IPS DF 6.9 (cell line): ENCODE results near the gene NUCB1.

Experiments
- DNase-seq: peaks from one replicate; pipeline ENCODE4 v3.0.0-alpha.2; 2013; ENCODE audit warnings: low read depth, low spot score
- H3K27ac ChIP-seq: one replicate; pipeline ENCODE4 v1.5.1; 2013; ENCODE audit warnings: low read length, control low read depth
- H3K27me3 ChIP-seq: 2 replicates; pipeline ENCODE4 v1.6.1; 2013; ENCODE audit warnings: mild to moderate bottlenecking, low read length; ENCODE audit not compliant: control insufficient read depth, insufficient read depth
- H3K36me3 ChIP-seq: 2 replicates; pipeline ENCODE4 v1.6.1; 2013; ENCODE audit warnings: low read length; ENCODE audit not compliant: control insufficient read depth, insufficient read depth
- H3K4me1 ChIP-seq: 2 replicates; pipeline ENCODE4 v1.6.1; 2013; ENCODE audit warnings: low read length; ENCODE audit not compliant: control insufficient read depth, insufficient read depth
- H3K4me3 ChIP-seq: 2 replicates; pipeline ENCODE4 v1.5.1; 2013; ENCODE audit warnings: mild to moderate bottlenecking, low read length
- H3K9me3 ChIP-seq: 2 replicates; pipeline ENCODE4 v1.6.1; 2013; ENCODE audit warnings: low read length, inconsistent platforms; ENCODE audit not compliant: control insufficient read depth, insufficient read depth
- WGBS: extraction: QIAGEN DNeasy Blood & Tissue Kit; methylation state at CpG from one replicate; pipeline ENCODE4 v1.1.7; 2013; ENCODE audit warnings: mixed read lengths, missing lambda C conversion rate; ENCODE audit not compliant: insufficient read length, insufficient coverage; 5-methylcytosine and 5-hydroxymethylcytosine counted together

The NUCB1 gene

DNA sequence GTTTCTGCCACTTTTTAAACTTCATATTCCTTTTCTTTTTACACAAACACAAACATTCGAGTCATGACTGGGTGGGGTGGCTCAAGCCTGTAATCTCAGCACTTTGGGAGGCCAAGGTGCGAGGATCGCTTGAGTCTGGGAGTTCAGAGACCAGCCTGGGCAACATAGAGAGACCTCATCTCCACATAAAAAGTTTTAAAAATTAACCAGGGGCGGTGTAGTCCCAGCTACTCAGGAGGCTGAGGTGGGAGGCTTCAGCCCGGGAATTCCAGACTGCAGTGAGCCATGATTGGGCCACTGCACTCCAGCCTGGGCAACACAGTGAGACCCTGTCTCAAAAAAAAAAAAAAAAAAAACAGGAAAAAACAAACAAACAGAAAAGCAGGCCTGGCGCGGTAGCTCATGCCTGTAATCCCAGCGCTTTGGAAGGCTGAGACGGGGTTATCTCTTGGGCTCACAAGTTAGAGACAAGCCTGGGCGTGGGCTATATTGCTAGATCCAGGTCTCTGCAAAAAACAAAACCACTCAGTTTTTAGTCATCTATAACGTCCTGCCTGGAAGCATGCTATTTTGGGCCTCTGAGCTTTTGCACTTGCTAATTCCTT, 54.0 kb downstream of the NUCB1 start:
- H3K36me3 ChIP-seq = peaks cover 10% of the 10 kb centered on the region; the same call in 1 of the 2 replicates
- H3K4me1 ChIP-seq = no peaks in the 10 kb centered on the region; the same call in 1 of the 2 replicates
- no peak overlapping the region for H3K27ac ChIP-seq
- H3K9me3 ChIP-seq = no peaks in the 10 kb centered on the region
- no CpG with 5 or more reads among the region's 11 CpGs for WGBS
- no peak for DNase-seq
- H3K4me3 ChIP-seq = peak overlapping the region; percentile 83; the same call in 1 of the 2 replicates
- H3K27me3 ChIP-seq = no peaks in the 10 kb centered on the region

DNA sequence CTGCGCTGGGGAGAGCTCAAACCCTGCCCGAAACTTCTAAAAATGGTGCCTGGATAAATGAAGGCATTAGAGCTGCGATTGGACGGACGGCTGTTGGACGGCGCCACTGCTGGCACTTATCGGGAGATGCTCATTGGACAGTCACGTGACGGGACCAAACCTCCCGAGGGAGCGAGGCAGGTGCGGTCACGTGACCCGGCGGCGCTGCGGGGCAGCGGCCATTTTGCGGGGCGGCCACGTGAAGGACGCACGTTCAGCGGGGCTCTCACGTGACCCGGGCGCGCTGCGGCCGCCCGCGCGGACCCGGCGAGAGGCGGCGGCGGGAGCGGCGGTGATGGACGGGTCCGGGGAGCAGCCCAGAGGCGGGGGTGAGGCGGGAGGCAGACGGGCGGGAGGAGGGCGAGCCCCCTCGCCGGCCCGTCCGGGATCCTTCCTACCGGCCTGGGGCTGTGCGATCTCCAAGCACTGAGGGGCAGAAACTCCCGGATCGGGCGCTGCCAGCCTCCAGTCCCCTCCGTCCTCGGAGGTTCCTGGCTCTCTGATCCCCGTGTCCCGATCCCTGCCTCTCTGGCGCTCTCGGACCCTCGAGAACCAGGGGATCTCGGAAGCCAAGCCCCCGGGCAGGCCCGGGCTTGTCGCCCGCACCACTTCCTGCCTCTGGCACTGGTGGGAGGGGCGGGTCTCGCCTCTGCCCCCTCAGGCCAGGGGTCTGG, 54.6 kb downstream of the NUCB1 start, which contains the start of gene BAX:
BAX (plus strand) TSS at position 281 of the 713 bp plus-strand sequence; CDS start at position 335, 54 bp downstream.
- Histone ChIP-seq H3K4me3 (peak within 1 kb of the TSS; percentile 83), H3K36me3 (peaks cover 10% of the 10 kb centered on the region; the same call in 1 of the 2 replicates), H3K27me3 (no peaks in the 10 kb centered on the region), H3K4me1 (no peaks in the 10 kb centered on the region; the same call in 1 of the 2 replicates), H3K27ac (no peak within 1 kb of the TSS), H3K9me3 (no peaks in the 10 kb centered on the region)
- WGBS = no CpG with 5 or more reads among the region's 71 CpGs
- DNase-seq = peak; percentile 94

DNA sequence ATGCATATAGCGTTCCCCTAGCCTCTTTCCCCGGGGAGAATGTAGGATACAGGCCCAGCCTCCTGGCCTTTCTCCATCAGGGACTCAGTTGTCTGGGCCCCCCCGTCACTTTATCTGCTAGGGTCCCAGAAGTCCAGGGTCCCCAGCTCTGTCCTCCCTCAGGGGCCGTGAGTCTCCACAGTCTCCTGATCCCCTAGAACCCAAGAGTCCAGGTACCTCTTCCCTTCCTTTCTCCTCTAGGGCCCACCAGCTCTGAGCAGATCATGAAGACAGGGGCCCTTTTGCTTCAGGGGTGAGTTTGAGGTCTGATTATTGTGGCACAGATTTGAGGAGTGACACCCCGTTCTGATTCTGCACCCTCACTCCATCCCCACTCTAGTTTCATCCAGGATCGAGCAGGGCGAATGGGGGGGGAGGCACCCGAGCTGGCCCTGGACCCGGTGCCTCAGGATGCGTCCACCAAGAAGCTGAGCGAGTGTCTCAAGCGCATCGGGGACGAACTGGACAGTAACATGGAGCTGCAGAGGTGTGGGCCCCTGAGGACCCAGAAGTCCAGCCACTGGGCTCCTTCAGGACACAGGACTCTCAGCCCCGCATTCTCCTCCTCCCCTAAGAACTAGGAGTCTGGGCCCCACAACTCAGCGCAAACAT, 55.3 kb downstream of the NUCB1 start:
- no peaks in the 10 kb centered on the region for H3K27me3 ChIP-seq
- H3K4me1 ChIP-seq = no peaks in the 10 kb centered on the region; the same call in 1 of the 2 replicates
- peak overlapping the region; percentile 83; the same call in 1 of the 2 replicates for H3K4me3 ChIP-seq
- no peak for DNase-seq
- H3K27ac ChIP-seq = no peak overlapping the region
- H3K36me3 ChIP-seq = peaks cover 10% of the 10 kb centered on the region; the same call in 1 of the 2 replicates
- no peaks in the 10 kb centered on the region for H3K9me3 ChIP-seq
- WGBS = no CpG with 5 or more reads among the region's 16 CpGs

DNA sequence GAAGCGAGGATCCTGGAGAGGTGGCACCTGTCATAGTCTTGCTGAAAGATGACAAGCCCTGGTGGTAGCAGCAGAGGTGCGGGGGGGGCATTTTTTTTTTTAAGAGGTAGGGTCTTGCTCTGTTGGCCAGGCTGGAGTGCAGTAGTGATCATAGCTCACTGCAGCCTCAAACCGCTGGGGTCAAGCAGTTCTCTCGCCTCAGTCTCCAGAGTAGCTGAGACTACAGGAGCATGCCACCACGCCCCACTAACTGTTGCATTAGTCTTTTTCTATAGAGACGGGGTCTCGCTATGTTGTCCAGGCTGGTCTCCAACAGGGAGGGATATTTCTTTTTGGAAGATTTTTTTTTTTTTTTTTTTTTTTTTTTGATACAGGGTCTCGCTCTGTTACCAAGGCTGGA, 57.9 kb downstream of the NUCB1 start:
- DNase-seq = no peak
- Histone ChIP-seq H3K36me3 (peaks cover 15% of the 10 kb centered on the region), H3K27ac (no peak overlapping the region), H3K4me3 (no peak overlapping the region), H3K9me3 (no peaks in the 10 kb centered on the region), H3K4me1 (peaks cover 4% of the 10 kb centered on the region), H3K27me3 (no peaks in the 10 kb centered on the region)
- no CpG with 5 or more reads among the region's 8 CpGs for WGBS

DNA sequence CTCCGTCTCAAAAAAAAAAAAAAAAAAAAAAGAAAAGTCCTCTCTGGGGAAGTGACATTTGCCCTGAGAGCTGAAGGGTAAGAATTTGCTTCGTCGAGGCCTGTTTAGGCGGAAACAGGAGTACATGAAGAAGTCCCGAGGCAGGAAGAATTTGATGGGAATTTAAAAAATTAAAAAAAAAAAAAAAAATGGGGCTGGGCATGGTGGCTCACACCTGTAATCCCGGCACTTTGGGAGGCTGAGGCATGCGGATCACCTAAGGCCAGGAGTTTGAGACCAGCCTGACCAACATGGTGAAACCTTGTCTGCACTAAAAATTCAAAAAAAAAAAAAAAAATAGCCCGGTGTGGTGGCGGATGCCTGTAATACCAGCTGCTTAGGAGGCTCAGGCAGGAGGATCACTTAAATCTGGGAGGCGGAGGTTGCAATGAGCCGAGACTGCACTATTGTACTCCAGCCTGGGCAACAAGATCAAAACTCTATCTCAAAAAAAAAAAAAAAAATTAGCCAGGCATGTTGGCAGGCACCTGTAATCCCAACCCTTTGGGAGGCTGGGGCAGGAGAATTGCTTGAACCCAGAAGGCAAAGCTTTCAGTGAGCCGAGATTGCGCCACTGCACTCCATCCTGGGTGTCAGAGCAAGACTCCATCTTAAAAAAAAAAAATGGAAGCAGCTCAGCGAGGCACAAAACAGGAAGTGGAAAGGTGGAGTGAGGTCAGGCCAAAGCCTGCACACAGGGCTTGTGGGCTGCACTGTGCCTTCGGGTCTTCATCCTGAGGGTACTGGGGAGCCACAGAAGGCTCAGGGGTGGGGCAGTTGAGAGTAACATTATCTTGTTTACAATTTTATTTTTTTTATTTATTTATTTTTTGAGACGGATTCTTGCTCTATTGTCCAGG, 59.5 kb downstream of the NUCB1 start:
- 90% methylated on average over 2 of the region's 16 CpGs for WGBS
- Histone ChIP-seq H3K36me3 (peaks cover 15% of the 10 kb centered on the region), H3K4me3 (no peak overlapping the region), H3K27me3 (no peaks in the 10 kb centered on the region), H3K27ac (no peak overlapping the region), H3K4me1 (peaks cover 6% of the 10 kb centered on the region), H3K9me3 (no peaks in the 10 kb centered on the region)
- no peak for DNase-seq

DNA sequence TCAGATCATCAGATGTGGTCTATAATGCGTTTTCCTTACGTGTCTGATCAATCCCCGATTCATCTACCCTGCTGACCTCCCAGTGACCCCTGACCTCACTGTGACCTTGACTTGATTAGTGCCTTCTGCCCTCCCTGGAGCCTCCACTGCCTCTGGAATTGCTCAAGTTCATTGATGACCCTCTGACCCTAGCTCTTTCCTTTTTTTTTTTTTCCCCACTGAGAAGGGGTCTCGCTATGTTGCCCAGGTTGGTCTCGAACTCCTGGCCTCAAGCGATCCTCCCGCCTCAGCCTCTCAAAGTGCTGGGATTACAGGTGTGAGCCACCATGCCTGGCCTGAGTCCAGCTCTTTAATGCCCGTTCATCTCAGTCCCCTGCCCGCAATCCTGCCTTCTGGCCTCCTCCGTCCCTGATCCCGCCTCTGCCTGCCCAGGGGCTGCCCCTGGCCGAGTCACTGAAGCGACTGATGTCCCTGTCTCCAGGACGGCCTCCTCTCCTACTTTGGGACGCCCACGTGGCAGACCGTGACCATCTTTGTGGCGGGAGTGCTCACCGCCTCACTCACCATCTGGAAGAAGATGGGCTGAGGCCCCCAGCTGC, 61.0 kb downstream of the NUCB1 start:
- WGBS = no CpG with 5 or more reads among the region's 19 CpGs
- Histone ChIP-seq H3K4me1 (peaks cover 6% of the 10 kb centered on the region), H3K27me3 (no peaks in the 10 kb centered on the region), H3K4me3 (no peak overlapping the region), H3K9me3 (no peaks in the 10 kb centered on the region), H3K36me3 (peaks cover 14% of the 10 kb centered on the region), H3K27ac (no peak overlapping the region)
- no peak for DNase-seq

DNA sequence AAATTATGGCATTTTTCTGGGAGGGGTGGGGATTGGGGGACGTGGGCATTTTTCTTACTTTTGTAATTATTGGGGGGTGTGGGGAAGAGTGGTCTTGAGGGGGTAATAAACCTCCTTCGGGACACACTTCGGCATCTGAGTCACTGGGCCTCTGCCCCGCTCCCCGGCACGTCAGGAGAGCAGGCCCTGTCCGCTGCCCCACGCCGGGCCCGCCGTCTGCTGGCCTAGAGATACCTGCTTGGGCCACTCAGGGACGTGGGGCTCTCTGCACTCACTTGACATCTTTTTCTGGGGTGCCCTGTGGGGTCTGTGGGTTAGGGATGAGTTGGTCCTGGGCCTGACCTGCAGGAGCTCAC, 61.5 kb downstream of the NUCB1 start:
- H3K36me3 ChIP-seq = peaks cover 16% of the 10 kb centered on the region
- WGBS = no CpG with 5 or more reads among the region's 12 CpGs
- H3K27me3 ChIP-seq = no peaks in the 10 kb centered on the region
- H3K4me3 ChIP-seq = no peak overlapping the region
- DNase-seq = no peak
- H3K9me3 ChIP-seq = no peaks in the 10 kb centered on the region
- H3K27ac ChIP-seq = no peak overlapping the region
- peaks cover 6% of the 10 kb centered on the region; the same call in 1 of the 2 replicates for H3K4me1 ChIP-seq

DNA sequence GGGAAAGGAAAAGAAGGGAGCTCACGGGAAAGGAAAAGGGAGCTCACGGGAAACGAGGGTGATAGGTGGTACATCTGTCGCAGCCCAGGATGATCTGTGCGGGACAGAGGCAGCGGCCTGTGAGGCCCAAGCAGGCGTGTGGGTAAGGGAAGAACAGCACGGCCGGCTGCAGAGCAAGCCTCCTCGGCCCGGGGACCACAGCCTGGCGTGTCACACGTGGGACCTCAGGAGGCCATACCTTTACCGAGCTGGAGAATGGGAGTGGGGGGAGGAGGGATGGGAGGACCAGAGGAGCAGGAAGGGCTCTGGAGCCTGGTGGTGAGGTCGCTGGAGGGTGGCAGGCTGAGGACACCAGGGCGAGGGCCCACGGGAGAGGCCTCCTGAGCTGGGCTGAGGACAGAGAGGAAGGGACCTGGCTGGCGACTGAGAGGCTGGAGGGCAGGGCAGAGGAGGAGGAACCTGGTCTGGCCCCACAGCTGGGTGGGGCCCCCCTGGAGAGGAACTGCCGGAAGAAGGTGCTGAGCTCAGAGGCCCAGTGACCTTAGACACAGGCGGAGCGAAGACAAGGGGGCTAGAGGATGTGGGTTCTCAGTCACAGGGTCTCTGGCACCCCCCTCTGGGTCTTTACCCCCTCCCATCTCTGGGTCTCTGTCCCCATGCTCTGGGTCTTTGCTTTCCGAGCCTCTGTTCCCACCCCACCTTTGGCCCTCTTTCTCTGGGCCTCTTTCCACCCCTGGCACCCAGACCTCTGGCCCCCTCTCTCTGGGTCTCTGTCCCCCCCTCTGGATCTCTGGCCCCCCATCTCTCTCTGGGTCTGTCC, 62.1 kb downstream of the NUCB1 start:
- peaks cover 6% of the 10 kb centered on the region; the same call in 1 of the 2 replicates for H3K4me1 ChIP-seq
- no peaks in the 10 kb centered on the region for H3K27me3 ChIP-seq
- DNase-seq = no peak
- no peaks in the 10 kb centered on the region for H3K9me3 ChIP-seq
- H3K4me3 ChIP-seq = no peak overlapping the region
- peaks cover 16% of the 10 kb centered on the region for H3K36me3 ChIP-seq
- H3K27ac ChIP-seq = no peak overlapping the region
- no CpG with 5 or more reads among the region's 22 CpGs for WGBS

DNA sequence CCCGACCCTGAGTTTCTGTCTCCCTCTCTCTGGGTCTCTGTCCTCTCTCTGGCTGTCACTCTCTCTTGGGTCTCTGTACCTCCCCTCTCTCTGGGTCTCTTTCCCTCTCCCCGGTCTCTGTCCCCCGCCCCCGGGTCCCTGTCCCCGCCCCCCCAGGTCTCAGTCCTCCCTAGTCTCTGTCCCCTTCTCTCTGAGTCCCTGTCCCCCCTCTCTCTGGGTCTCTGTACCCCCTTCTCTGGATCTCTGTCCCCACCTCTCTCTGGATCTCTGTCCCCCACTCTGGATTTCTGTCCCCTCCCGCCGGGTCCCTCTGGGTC, 62.7 kb downstream of the NUCB1 start:
- DNase-seq = no peak
- H3K4me3 ChIP-seq = no peak overlapping the region
- H3K27ac ChIP-seq = no peak overlapping the region

More for the DNA sequence above, 62.7 kb downstream of the NUCB1 start:
- no peaks in the 10 kb centered on the region for H3K9me3 ChIP-seq
- H3K36me3 ChIP-seq = peaks cover 16% of the 10 kb centered on the region
- no CpG with 5 or more reads among the region's 7 CpGs for WGBS
- H3K27me3 ChIP-seq = no peaks in the 10 kb centered on the region
- H3K4me1 ChIP-seq = peaks cover 6% of the 10 kb centered on the region; the same call in 1 of the 2 replicates
